Fibroblast of the aortic adventitia (primary cell): Measurements from ENCODE around the gene OR2F2. TPM values are rescaled to one million over a fixed set of nuclear protein-coding genes. Genes with fewer than 3 reads are reported as not detected.

Source experiments
- DNase-seq: peaks from one replicate; pipeline ENCODE4 v3.0.0-alpha.2; 2010; ENCODE audit warnings: low read depth
- H3K4me3 ChIP-seq: 2 replicates; pipeline ENCODE4 v1.5.1; 2011; ENCODE audit warnings: low read depth, mild to moderate bottlenecking, control low read depth, low read length, moderate library complexity
- CTCF ChIP-seq: IDR thresholded peaks from 2 replicates; pipeline ENCODE4 v1.5.1; 2011; ENCODE audit warnings: mild to moderate bottlenecking, low read length, control low read depth, inconsistent platforms; ENCODE audit not compliant: insufficient read depth
- total RNA-seq: library from RNA; depleted of rRNA; stranded (reverse); fragments of >200 nt; gene quantifications from 2 replicates; pipeline ENCODE4 v1.2.3, GENCODE V29; 2012; ENCODE audit warnings: low replicate concordance

OR2F2 gene
- total RNA-seq, 1 donor, result not detected

GRCh38 chr7:143954135-143954534 is 19.1 kb downstream of the OR2F2 start:
- no peak for TF ChIP-seq CTCF
- H3K4me3 ChIP-seq, result no peak overlapping the region
- DNase-seq, result no peak

- H3K4me3 ChIP-seq, result no peak within 1 kb of the TSS
- no peak for DNase-seq
- TF ChIP-seq CTCF, result no peak
These were observed 19.5 kb downstream of the OR2F2 start, which contains the start of gene OR2F1 for GRCh38 chr7:143954544-143954943. OR2F1 (plus strand) TSS chr7:143954844; CDS start chr7:143959971, 5,127 bp downstream.

- DNase-seq, result no peak
- TF ChIP-seq CTCF, result no peak
- H3K4me3 ChIP-seq, result no peak overlapping the region
These were observed 23.7 kb downstream of the OR2F2 start for GRCh38 chr7:143958781-143959180.

GRCh38 chr7:143960813-143961610 is 26.0 kb downstream of the OR2F2 start:
- no peak for TF ChIP-seq CTCF
- H3K4me3 ChIP-seq, result no peak overlapping the region
- DNase-seq, result no peak

GRCh38 chr7:143965280-143965679 is 30.2 kb downstream of the OR2F2 start:
- no peak for DNase-seq
- no peak for TF ChIP-seq CTCF
- no peak overlapping the region for H3K4me3 ChIP-seq

- no peak overlapping the region for H3K4me3 ChIP-seq
- DNase-seq, result no peak
- TF ChIP-seq CTCF, result no peak
These were observed 32.4 kb downstream of the OR2F2 start for GRCh38 chr7:143967398-143967797.

GRCh38 chr7:143973870-143974416 is 38.9 kb downstream of the OR2F2 start:
- no peak for DNase-seq
- no peak overlapping the region for H3K4me3 ChIP-seq
- TF ChIP-seq CTCF, result no peak
